Keratinocyte (primary cell): ENCODE data around the gene OR5H14. TPM values are rescaled to one million over a fixed set of nuclear protein-coding genes. Genes with fewer than 3 reads are reported as not detected.

ENCODE experiments used
- DNase-seq: peaks from one replicate; pipeline ENCODE4 v3.0.0-alpha.2; 2011; ENCODE audit warnings: low read depth, missing footprints, low spot score
- FAIRE-seq: peaks from 2 replicates; lab custom pipeline; 2011; peaks lifted over from hg19 to GRCh38; lab: Jason Lieb, UNC
- H2AFZ ChIP-seq: 2 replicates; pipeline ENCODE4 v1.6.0; 2012; ENCODE audit warnings: low read length, control low read depth, inconsistent platforms; ENCODE audit not compliant: control insufficient read depth
- H3K27ac ChIP-seq: 2 replicates; pipeline ENCODE4 v1.5.1; 2011; ENCODE audit warnings: low read length; ENCODE audit not compliant: control insufficient read depth, insufficient read depth
- H3K27me3 ChIP-seq: 3 replicates; pipeline ENCODE4 v1.6.0; 2011; ENCODE audit warnings: low read length; ENCODE audit not compliant: control insufficient read depth, insufficient read depth; ENCODE audit errors: extremely low read depth
- H3K36me3 ChIP-seq, 2 experiments: 2 replicates in 1 of 2; 3 replicates in 1 of 2; pipeline ENCODE4 v1.5.1; 2011; ENCODE audit warnings: low read length in 2 of 2, mild to moderate bottlenecking in 1 of 2; ENCODE audit not compliant: control insufficient read depth in 2 of 2, insufficient read depth in 2 of 2; ENCODE audit errors: extremely low read depth in 1 of 2
- H3K4me1 ChIP-seq: 3 replicates; pipeline ENCODE4 v1.5.1; 2011; ENCODE audit warnings: low read length; ENCODE audit not compliant: control insufficient read depth, insufficient read depth; ENCODE audit errors: extremely low read depth
- H3K4me2 ChIP-seq: 3 replicates; pipeline ENCODE4 v1.6.0; 2011; ENCODE audit warnings: low read depth, low read length; ENCODE audit not compliant: control insufficient read depth, insufficient read depth; ENCODE audit errors: extremely low read depth
- H3K4me3 ChIP-seq, 3 experiments: fragments of 200-600 bp in 1 of 3; sonication (generic) in 1 of 3; 2 replicates in 2 of 3; 3 replicates in 1 of 3; pipeline ENCODE4 v1.5.1; 2011 to 2016; ENCODE audit warnings: low read length in 3 of 3, mild to moderate bottlenecking in 3 of 3, control low read depth in 2 of 3, inconsistent platforms in 1 of 3, low read depth in 1 of 3, mixed read lengths in 1 of 3, mixed run types in 1 of 3, moderate library complexity in 1 of 3; ENCODE audit not compliant: control insufficient read depth in 2 of 3, insufficient read depth in 2 of 3; ENCODE audit errors: extremely low read depth in 1 of 3
- H3K79me2 ChIP-seq: 2 replicates; pipeline ENCODE4 v1.6.0; 2012; ENCODE audit warnings: low read length; ENCODE audit not compliant: control insufficient read depth, insufficient read depth
- H3K9ac ChIP-seq: 3 replicates; pipeline ENCODE4 v1.6.0; 2011; ENCODE audit warnings: low read length; ENCODE audit not compliant: control insufficient read depth, insufficient read depth; ENCODE audit errors: extremely low read depth
- H3K9me1 ChIP-seq: 3 replicates; pipeline ENCODE4 v1.6.0; 2011; ENCODE audit warnings: low read length; ENCODE audit not compliant: control insufficient read depth, insufficient read depth; ENCODE audit errors: extremely low read depth
- H3K9me3 ChIP-seq: 2 replicates; pipeline ENCODE4 v1.5.1; 2012; ENCODE audit warnings: low read depth, low read length; ENCODE audit not compliant: control insufficient read depth
- H4K20me1 ChIP-seq: 3 replicates; pipeline ENCODE4 v1.6.0; 2011; ENCODE audit warnings: low read length; ENCODE audit not compliant: control insufficient read depth, insufficient read depth; ENCODE audit errors: extremely low read depth
- CTCF ChIP-seq, 3 experiments: IDR thresholded peaks in 1 of 3; conservative IDR thresholded peaks in 1 of 3; optimal IDR thresholded peaks in 1 of 3; 2 replicates in 2 of 3; 3 replicates in 1 of 3; pipeline versions ENCODE3 to v1.5.1; 2011; ENCODE audit warnings: low read length in 3 of 3, mild to moderate bottlenecking in 3 of 3, moderate library complexity in 2 of 3, control low read depth in 1 of 3, inconsistent platforms in 1 of 3; ENCODE audit not compliant: insufficient read depth in 2 of 3; ENCODE audit errors: extremely low read depth in 1 of 3
- EZH2 ChIP-seq: IDR thresholded peaks from one replicate; pipeline ENCODE4 v1.6.1; 2012; ENCODE audit warnings: inconsistent platforms, mild to moderate bottlenecking, low read length, moderate library complexity
- dilution Hi-C: fragments of 300-500 bp; cut with MboI; formaldehyde crosslinking; loops from one replicate; pipeline ENCODE4 v1.7.0; 2020; ENCODE audit warnings: low sequenced_read_pairs; ENCODE audit not compliant: extremely low pct_ligation_motif_present
- polyA minus RNA-seq, 3 experiments: library from RNA; depleted of rRNA, polyadenylated mRNA; stranded (reverse); fragments of >200 nt; gene quantifications; 1 replicate in 1 of 3; 2 replicates in 1 of 3; 3 replicates in 1 of 3; pipeline ENCODE4 v1.2.3, GENCODE V29; 2011
- polyA plus RNA-seq, 5 experiments: library from polyadenylated mRNA; depleted of rRNA in 3 of 5; stranded (reverse) in 3 of 5; stranded (forward) in 1 of 5; unstranded in 1 of 5; fragments of >200 nt; gene quantifications; 1 replicate in 1 of 5; 2 replicates in 3 of 5; 3 replicates in 1 of 5; pipeline versions ENCODE4 v1.2.1 to v1.2.3, GENCODE V29; 2011 to 2012; ENCODE audit warnings: missing spikeins in 2 of 5, low read depth in 1 of 5, low replicate concordance in 1 of 5

Gene OR5H14
- polyA plus RNA-seq (not detected in 3 replicates), polyA minus RNA-seq (not detected in 3 replicates)
- not detected for polyA plus RNA-seq (2011; ENCODE audit: low read depth)
- not detected in 2 replicates for polyA plus RNA-seq (2011; cell fraction: cytosol; rRNA removed)
- not detected in 2 replicates for polyA plus RNA-seq (2011; cell fraction: nucleus; rRNA removed)
- not detected in 2 replicates for polyA plus RNA-seq (2012; ENCODE audit: low replicate concordance)
- polyA minus RNA-seq (2011; cell fraction: cytosol; rRNA and poly(A)+ RNA removed), result not detected
- polyA minus RNA-seq (2011; cell fraction: nucleus; rRNA and poly(A)+ RNA removed), result not detected in 2 replicates

DNA sequence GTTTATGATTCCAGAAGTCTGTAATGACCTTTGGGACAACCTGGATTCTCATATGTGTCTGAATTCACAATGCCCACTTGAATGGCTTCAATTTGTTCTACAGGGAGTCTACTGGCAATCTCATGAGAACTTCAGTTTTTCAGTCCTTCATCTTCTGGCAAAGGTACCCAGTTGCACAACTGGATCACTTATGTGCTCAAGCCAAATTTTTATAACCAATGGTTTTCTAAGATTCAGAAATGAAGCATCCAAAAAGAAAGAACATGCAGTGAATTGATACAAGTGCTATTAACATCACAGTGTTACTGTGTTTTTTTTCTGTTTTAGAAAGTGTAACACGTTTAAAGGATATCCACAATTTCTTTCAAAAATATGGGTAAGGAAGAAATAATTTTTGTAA is at the start of gene OR5H14:
Gene OR5H14 (plus strand): TSS at position 301 of the 400 bp plus-strand sequence. CDS start 1,907 bp downstream, outside the sequence.
- Histone ChIP-seq H3K9me1 (no peaks in the 10 kb centered on the region), H3K4me2 (no peak within 1 kb of the TSS), H3K9me3 (no peaks in the 10 kb centered on the region), H3K79me2 (no peaks in the 10 kb centered on the region), H3K27me3 (no peaks in the 10 kb centered on the region), H3K27ac (no peak within 1 kb of the TSS), H3K4me3 (no peak within 1 kb of the TSS), H4K20me1 (no peaks in the 10 kb centered on the region), H3K36me3 (no peaks in the 10 kb centered on the region), H3K9ac (no peak within 1 kb of the TSS), H3K4me1 (no peaks in the 10 kb centered on the region), H2AFZ (no peak within 1 kb of the TSS)
- TF ChIP-seq CTCF (optimal IDR thresholded peaks at IDR 0.05 in 1 of 3, IDR thresholded peaks at IDR 0.05 in 1 of 3, conservative IDR thresholded peaks at IDR 0.05 in 1 of 3; ENCODE audit: extremely low read depth in 1 of 3, insufficient read depth in 2 of 3, low read length in 3 of 3), result no peak
- no peak for TF ChIP-seq EZH2
- dilution Hi-C loops, result no loop called here
- DNase-seq, result no peak
- FAIRE-seq, result no peak

- H3K4me2 ChIP-seq, result no peak overlapping the region
- H3K9me1 ChIP-seq, result no peaks in the 10 kb centered on the region
- no peaks in the 10 kb centered on the region for H3K79me2 ChIP-seq
- H3K27ac ChIP-seq, result no peak overlapping the region
- no peaks in the 10 kb centered on the region for H3K4me1 ChIP-seq
- no peak for DNase-seq
- H3K9me3 ChIP-seq, result no peaks in the 10 kb centered on the region
- dilution Hi-C loops, result no loop called here
- no peak for TF ChIP-seq EZH2
- H3K9ac ChIP-seq, result no peak overlapping the region
- H3K36me3 ChIP-seq, result no peaks in the 10 kb centered on the region
- H4K20me1 ChIP-seq, result no peaks in the 10 kb centered on the region
- FAIRE-seq, result no peak
- no peak overlapping the region for H3K4me3 ChIP-seq
- H2AFZ ChIP-seq, result no peak overlapping the region
- H3K27me3 ChIP-seq, result no peaks in the 10 kb centered on the region
Observed at GRCh38 chr3:98099848-98100247, 47.4 kb upstream of the OR5H14 start.
